A673 (cell line): ENCODE results near the gene VAV2.

Experiments used
- EZH2 ChIP-seq: fragments of 200-600 bp; sonication (generic); IDR thresholded peaks from 2 replicates; pipeline ENCODE4 v1.6.1; 2017; ENCODE audit warnings: borderline replicate concordance, low read depth, mild to moderate bottlenecking, mixed read lengths, antibody characterized with exemption, low read length; ENCODE audit not compliant: poor library complexity, severe bottlenecking
- TF ChIP-seq, protein P1 (sequence below): fragments of 300-800, 200-600 bp; sonication (generic); conservative IDR thresholded peaks from 2 replicates; pipeline ENCODE4 v1.5.1; 2017; ENCODE audit warnings: low read depth, mild to moderate bottlenecking, antibody characterized with exemption, low read length, moderate library complexity, mixed read lengths

- TF ChIP-seq, protein P1, sequence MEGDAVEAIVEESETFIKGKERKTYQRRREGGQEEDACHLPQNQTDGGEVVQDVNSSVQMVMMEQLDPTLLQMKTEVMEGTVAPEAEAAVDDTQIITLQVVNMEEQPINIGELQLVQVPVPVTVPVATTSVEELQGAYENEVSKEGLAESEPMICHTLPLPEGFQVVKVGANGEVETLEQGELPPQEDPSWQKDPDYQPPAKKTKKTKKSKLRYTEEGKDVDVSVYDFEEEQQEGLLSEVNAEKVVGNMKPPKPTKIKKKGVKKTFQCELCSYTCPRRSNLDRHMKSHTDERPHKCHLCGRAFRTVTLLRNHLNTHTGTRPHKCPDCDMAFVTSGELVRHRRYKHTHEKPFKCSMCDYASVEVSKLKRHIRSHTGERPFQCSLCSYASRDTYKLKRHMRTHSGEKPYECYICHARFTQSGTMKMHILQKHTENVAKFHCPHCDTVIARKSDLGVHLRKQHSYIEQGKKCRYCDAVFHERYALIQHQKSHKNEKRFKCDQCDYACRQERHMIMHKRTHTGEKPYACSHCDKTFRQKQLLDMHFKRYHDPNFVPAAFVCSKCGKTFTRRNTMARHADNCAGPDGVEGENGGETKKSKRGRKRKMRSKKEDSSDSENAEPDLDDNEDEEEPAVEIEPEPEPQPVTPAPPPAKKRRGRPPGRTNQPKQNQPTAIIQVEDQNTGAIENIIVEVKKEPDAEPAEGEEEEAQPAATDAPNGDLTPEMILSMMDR: no peak
- TF ChIP-seq EZH2: no peak
These were observed 12.7 kb downstream of the VAV2 start for GRCh38 chr9:133979273-133979920.
